GM21423 (cell line): ENCODE results near the gene PCIF1.
"Not testable (repeated sequence)": the region's sequence is repeated elsewhere in the genome, so short reads cannot be mapped to it uniquely, and the experiment has no call there.

Experiments used
- ATAC-seq: cut with Tn5 transposase; IDR thresholded peaks from one replicate; pipeline ENCODE4 v1.9.1; 2021; ENCODE audit warnings: mild to moderate bottlenecking, moderate library complexity; ENCODE audit not compliant: unreplicated experiment

PCIF1 gene

DNA sequence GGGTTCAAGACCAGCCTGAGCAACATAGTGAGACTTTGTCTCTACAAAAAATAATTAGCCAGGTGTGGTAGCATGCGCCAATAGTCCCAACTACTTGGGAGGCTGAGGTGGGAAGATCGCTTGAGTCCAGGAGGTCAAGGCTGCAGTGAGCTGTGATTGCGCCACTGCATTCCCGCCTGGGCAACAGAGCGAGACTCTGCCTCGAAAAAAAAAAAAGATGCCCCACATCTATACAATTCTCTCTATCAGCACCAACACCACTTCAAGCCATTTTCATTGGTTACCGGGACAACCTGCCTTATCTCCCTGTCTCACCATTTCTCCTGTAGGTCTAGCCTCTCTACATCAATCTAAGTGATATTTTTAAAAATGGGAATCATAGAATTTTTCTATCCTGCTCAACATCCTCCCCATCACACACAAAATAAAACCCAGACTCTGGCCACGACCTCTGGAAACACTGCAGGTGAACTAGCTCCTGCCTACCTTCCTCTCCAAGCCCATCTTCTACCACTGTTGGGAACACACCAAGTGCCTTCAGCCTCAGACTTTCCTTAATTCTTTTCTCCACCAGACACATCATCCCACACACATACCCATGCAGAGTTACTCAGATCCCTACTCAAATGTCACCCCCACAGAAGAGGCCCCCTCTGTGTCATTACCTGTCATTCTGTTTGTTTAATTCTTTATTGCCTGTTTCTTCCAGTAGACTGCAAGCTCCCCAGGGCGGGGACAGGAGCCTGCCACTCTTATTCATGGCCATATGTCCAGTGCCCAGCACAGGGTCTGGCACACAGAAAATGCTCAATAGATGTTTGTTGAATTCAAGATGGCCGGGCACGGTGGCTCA, 12.9 kb upstream of the PCIF1 start:
- no peak for ATAC-seq

GRCh38 chr20:45924391-45925261, 9.9 kb upstream of the PCIF1 start:
- ATAC-seq: no peak

GRCh38 chr20:45925821-45926506, 8.5 kb upstream of the PCIF1 start:
- no peak for ATAC-seq

- no peak for ATAC-seq
Measured at GRCh38 chr20:45926731-45927070, 7.8 kb upstream of the PCIF1 start.

- ATAC-seq: no peak
Measured at GRCh38 chr20:45927071-45927878, 7.2 kb upstream of the PCIF1 start.

DNA sequence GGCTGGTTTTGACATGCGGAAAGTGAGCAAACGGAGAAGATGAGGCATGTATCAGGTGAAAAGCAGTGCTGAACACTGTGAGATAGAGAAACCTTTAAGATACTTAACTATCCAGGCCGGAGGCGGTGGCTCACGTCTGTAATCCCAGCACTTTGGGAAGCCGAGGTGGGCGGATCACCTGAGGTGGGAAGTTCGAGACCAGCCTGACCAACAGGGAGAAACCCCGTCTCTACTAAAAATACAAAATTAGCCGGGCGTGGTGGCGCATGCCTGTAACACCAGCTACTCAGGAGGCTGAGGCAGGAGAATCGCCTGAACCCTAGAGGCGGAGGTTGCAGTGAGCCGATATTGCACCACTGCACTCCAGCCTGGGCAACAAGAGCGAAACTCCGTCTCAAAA, 2.8 kb upstream of the PCIF1 start:
- ATAC-seq: not testable (repeated sequence)

DNA sequence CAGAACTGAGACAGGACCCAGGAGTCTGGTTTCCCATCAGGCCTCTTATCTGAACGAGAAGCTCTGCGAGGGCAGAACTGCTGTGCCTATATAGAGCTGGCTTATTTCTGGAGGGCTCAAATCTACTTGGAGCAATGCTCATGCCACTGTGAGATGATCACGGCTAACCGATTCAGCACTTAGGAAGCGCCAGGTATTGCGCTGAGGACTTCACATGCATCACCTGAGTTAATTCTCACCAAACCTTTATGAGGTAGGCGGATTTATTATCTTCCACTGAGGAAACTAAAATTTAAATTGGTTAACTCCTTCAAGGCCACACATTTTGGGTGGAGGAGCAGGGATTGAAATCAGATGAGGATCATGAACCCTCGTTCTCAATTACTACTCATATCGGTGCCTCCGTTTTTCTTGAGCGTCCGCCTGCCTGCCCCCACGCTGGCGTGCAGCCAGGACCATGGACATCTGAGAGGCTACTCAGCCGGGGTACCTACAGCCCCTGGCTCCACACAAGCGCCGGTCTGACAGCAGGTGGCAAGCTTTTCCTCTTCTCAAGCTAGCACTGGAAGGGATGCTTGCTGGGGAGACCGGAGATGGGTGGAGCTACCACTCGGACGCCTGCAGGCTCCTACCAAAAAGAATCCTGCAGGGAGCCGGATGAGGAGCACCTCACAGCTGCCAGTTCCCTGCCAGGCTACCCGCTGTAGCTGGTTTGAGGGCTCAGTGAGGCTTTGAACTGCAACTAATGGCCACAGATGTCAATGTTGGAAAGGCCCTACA, 1.0 kb upstream of the PCIF1 start:
- ATAC-seq: no peak

- ATAC-seq: peak; percentile 16
Measured at GRCh38 chr20:45934046-45934585, 367 bp upstream of the PCIF1 start.

DNA sequence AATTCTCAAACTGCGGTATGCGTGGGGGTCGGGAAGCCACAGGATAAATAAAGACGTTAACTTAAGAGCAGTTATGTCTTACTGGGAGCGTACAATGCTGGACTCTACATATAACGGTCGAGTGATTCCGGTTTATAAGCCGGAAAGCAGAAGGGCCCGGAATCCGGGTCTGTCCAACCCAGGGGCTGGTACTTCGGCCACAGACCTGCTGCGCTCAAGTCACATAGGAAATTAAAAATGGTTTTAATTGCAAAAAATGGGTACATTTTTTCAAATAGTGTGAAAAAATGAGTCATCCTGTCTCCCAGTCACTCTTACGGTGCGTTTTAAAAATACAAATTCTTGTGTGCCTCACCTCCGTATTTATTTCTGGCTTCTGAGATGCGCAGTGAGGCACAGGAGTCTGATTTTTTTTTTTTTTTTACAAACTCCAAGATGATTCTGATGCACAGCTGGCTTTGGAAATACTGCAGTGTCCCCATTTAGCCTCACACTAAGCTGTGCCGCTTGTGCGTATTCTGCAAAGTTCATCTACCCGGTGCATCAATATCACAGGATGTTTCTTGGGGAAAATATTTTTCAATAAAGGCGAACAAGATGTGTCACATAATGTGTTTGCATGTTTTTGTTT, 1.0 kb downstream of the PCIF1 start:
- no peak for ATAC-seq

- no peak for ATAC-seq
Measured at GRCh38 chr20:45937765-45938164, 3.3 kb downstream of the PCIF1 start.

GRCh38 chr20:45938727-45939438, 4.4 kb downstream of the PCIF1 start:
- no peak for ATAC-seq

- no peak for ATAC-seq
Measured at GRCh38 chr20:45940053-45940452, 5.6 kb downstream of the PCIF1 start.

GRCh38 chr20:45940469-45940868, 6.0 kb downstream of the PCIF1 start:
- no peak for ATAC-seq

- ATAC-seq: no peak
Measured at GRCh38 chr20:45943613-45944012, 9.1 kb downstream of the PCIF1 start.

- ATAC-seq: no peak
Measured at GRCh38 chr20:45944151-45944964, 9.9 kb downstream of the PCIF1 start.

DNA sequence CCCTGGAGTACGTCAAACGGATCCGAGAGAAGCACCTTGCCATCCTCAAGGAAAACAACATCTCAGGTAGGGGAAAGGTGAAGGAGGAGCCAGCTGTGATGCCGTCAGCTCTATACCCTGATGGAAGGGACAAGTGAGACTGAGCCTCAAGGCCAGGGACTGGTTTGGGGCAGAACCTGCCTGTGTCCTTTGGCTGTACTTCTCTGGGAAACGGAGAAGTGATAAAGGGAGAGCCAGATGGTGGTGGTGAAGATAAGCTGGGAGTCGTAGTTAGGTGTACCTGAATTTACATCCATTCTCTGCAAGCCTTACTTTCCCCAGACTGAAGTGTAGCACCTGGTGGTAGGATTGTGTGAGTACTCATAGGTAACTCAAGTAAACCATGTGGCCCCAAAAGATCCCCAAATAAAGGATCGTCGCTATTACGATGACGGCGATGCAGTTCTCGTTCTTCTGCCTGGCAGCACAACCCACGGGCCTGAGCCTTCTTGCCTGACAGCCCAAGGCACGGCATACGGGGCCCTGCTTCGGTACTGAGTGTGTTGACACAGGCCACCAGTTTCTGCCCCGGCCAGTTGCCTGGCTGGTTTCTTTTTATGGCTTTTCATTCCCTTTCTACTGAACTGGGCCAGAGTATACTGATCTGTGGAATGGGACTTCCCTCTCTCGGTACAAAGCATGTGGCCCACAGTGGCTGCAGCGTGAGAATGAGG, 10.6 kb downstream of the PCIF1 start:
- ATAC-seq: no peak

GRCh38 chr20:45945678-45946148, 11.2 kb downstream of the PCIF1 start:
- ATAC-seq: no peak
